MCF 10A (cell line): ENCODE measurements around the gene LNPEP. TPM values are rescaled to one million over a fixed set of nuclear protein-coding genes. Genes with fewer than 3 reads are reported as not detected.

Source experiments
- BruUV-seq: library from RNA; stranded (reverse); fragments of 400-500 nt; replicated peaks from 2 replicates; lab custom pipeline; 2021; lab: Mats Ljungman, UMichigan
- CTCF ChIA-PET: fragments of 300-600 bp; sonication (Branson Sonifier 250); formaldehyde crosslinking; extraction: SDS; loops from one replicate; lab custom pipeline; 2021; ENCODE audit warnings: antibody characterized with exemption, inconsistent platforms; lab: Yijun Ruan, JAX
- POLR2A ChIA-PET: fragments of 300-600, 350-650 bp; sonication (Branson Sonifier 250); formaldehyde crosslinking; extraction: SDS; loops from one replicate; lab custom pipeline; 2020; ENCODE audit warnings: antibody characterized with exemption, inconsistent platforms; lab: Yijun Ruan, JAX
- DNase-seq: peaks from one replicate; pipeline ENCODE4 v3.0.0-alpha.2; 2018; ENCODE audit not compliant: unreplicated experiment
- H3K27ac Mint-ChIP-seq: one replicate; pipeline ENCODE4 v1.8.0; 2022; ENCODE audit warnings: mild to moderate bottlenecking, low read depth, mixed read lengths; ENCODE audit not compliant: unreplicated experiment
- H3K27me3 Mint-ChIP-seq: one replicate; pipeline ENCODE4 v1.8.0; 2022; ENCODE audit warnings: mixed read lengths; ENCODE audit not compliant: insufficient read depth, unreplicated experiment
- H3K36me3 Mint-ChIP-seq: one replicate; pipeline ENCODE4 v1.8.0; 2022; ENCODE audit warnings: mild to moderate bottlenecking, moderate library complexity, mixed read lengths; ENCODE audit not compliant: insufficient read depth, unreplicated experiment
- H3K4me1 Mint-ChIP-seq: one replicate; pipeline ENCODE4 v1.8.0; 2022; ENCODE audit warnings: mixed read lengths; ENCODE audit not compliant: insufficient read depth, unreplicated experiment
- H3K4me3 Mint-ChIP-seq: one replicate; pipeline ENCODE4 v1.8.0; 2022; ENCODE audit warnings: mild to moderate bottlenecking, moderate library complexity, mixed read lengths; ENCODE audit not compliant: unreplicated experiment
- H3K9me3 Mint-ChIP-seq: one replicate; pipeline ENCODE4 v1.8.0; 2022; ENCODE audit warnings: mixed read lengths; ENCODE audit not compliant: unreplicated experiment
- intact Hi-C: fragments of 100-400 bp; cut with micrococcal nuclease; formaldehyde crosslinking; loops from 2 replicates; pipeline ENCODE4 v1.14.1; 2022
- total RNA-seq: library from RNA; stranded (reverse); gene quantifications from 2 replicates; pipeline ENCODE4 v1.2.3, GENCODE V29; 2022
- TF ChIP-seq, protein P1 (sequence below): fragments of 200-600 bp; IDR thresholded peaks from one replicate; pipeline ENCODE4 v1.8.0; 2022; ENCODE audit warnings: antibody characterized with exemption, mild to moderate bottlenecking; ENCODE audit not compliant: unreplicated experiment

LNPEP gene
- total RNA-seq, 1 experiment from 2014 or later, result 26.4 TPM

DNA sequence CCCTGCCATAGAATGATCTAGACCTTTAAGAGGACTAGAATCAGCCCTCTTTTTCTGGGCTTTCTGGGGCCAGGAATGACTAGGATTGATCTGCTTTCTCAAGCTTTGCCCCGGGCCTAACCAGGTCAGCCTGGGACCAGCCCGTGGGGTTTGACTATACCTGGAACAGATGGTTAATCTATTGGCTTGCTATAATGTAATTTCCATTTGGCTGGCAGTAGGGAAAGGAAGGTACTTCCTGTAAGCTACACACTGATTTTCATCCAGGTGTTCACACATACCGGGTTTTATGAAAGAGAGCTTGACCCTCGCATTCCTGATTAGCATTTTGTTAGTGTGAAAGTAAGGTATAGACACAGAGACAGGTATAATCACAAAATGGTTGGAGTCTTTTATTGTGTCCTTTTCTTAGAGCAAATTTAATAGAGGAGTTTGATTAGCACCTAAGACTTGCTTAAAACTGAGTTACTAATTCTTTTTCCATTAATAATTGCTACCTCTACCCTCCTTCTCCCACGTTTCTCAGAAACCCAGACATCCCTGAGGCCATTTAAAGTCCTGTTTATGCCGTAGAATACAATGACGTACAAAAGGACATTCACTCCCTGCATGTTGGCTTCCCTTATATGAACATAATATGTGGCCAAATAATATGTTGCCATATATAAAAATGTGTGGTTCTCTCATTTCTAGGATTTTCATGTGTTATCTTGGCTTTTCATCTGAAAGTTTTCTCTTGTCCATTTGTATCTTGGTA is 17.3 kb downstream of the LNPEP start:
- H3K4me1 Mint-ChIP-seq, result peaks cover 23% of the 10 kb centered on the region
- peak overlapping the region; percentile 82 for H3K27ac Mint-ChIP-seq
- peaks cover 6% of the 10 kb centered on the region for H3K36me3 Mint-ChIP-seq
- no peaks in the 10 kb centered on the region for H3K27me3 Mint-ChIP-seq
- BruUV-seq, result no TSS peak
- H3K9me3 Mint-ChIP-seq, result no peaks in the 10 kb centered on the region
- ChIA-PET CTCF (interaction anchor here (0.7 to 0.8 kb wide), 2 partner anchors 12 to 37 kb away, joined by 3 to 4 read pairs; no protein-coding TSS in a partner anchor), POLR2A (interaction anchor here (0.9 to 1.8 kb wide), 4 partner anchors 13 to 19 kb away, joined by 3 to 10 read pairs (median 4); partner anchors contain the start of gene LNPEP)
- no peak for DNase-seq
- intact Hi-C loops, result no loop called here
- TF ChIP-seq, protein P1, sequence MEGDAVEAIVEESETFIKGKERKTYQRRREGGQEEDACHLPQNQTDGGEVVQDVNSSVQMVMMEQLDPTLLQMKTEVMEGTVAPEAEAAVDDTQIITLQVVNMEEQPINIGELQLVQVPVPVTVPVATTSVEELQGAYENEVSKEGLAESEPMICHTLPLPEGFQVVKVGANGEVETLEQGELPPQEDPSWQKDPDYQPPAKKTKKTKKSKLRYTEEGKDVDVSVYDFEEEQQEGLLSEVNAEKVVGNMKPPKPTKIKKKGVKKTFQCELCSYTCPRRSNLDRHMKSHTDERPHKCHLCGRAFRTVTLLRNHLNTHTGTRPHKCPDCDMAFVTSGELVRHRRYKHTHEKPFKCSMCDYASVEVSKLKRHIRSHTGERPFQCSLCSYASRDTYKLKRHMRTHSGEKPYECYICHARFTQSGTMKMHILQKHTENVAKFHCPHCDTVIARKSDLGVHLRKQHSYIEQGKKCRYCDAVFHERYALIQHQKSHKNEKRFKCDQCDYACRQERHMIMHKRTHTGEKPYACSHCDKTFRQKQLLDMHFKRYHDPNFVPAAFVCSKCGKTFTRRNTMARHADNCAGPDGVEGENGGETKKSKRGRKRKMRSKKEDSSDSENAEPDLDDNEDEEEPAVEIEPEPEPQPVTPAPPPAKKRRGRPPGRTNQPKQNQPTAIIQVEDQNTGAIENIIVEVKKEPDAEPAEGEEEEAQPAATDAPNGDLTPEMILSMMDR, result no peak
- no peak overlapping the region for H3K4me3 Mint-ChIP-seq

DNA sequence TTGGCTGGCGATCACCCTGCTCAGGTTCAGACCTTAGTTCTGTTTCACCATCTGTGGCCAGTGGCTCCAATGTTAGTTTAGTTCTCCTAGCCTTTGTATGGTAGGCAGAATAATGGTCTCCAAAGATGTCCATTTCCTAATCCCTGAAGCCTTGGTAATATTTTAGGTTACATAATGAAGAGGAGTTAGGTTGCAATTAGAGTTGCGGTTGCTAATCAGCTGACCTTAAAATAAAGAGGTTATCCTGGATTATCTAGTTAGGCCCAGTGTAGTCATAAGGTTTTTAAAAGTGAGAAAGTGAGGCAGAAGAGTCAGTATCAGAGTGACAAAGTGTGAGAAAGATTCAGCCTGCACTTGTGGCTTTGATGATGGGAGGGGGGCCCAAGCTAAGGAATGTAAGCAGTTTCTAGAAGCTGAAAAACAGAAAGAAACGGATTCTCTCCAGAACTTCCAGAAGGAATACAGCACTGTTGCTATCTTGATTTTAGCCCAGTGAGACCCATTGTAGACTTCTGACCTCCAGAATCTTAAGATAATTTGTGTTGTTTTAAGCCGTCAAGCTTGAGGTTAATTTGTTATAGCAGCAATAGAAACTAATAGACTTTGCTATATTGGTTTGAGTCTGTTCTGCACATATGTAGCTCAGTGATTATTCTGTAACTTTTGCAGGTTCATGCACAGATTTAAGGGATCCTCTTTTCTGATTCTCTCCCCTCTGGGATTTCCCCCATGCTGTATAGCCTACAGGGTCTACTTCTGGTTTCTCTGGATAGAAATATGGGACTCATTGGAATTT is 21.6 kb downstream of the LNPEP start:
- no peak for DNase-seq
- Mint-ChIP-seq H3K27me3 (no peaks in the 10 kb centered on the region), H3K36me3 (no peaks in the 10 kb centered on the region), H3K9me3 (no peaks in the 10 kb centered on the region), H3K4me3 (no peak overlapping the region), H3K4me1 (peaks cover 23% of the 10 kb centered on the region), H3K27ac (peak overlapping the region; percentile 12)
- ChIA-PET CTCF (interaction anchor here (0.5 to 0.7 kb wide), 3 partner anchors 38 to 255 kb away, joined by 3 read pairs; no protein-coding TSS in a partner anchor), POLR2A (interaction anchor here (1.1 kb wide), 1 partner anchor 21 kb away, joined by 3 read pairs; the partner anchor contains the start of gene LNPEP)
- intact Hi-C loops, result no loop called here
- no TSS peak for BruUV-seq
- TF ChIP-seq, protein P1, result no peak

DNA sequence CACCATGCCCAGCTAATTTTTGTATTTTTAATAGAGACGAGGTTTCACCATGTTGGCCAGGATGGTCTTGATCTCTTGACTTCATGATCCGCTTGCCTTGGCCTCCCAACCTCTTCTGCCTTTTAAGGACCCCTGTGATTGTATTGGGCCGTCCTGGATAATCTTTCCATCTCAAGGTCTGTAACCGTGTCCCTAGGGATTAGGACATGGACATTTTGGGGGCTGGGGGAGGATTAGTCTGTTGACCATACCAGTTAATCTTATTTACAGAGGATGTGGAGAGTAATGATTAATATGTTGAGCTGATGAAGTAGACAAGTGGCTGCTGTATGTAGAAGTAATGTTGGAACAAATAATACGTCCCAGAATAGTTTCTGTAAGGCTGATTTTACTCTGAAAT is 23.1 kb downstream of the LNPEP start:
- TF ChIP-seq, protein P1, result no peak
- H3K9me3 Mint-ChIP-seq, result no peaks in the 10 kb centered on the region
- CTCF ChIA-PET, result interaction anchor here (1.4 kb wide), 1 partner anchor 183 kb away, joined by 7 read pairs; the partner anchor contains the start of gene LIX1
- H3K27ac Mint-ChIP-seq, result no peak overlapping the region
- H3K4me3 Mint-ChIP-seq, result no peak overlapping the region
- intact Hi-C loops, result no loop called here
- no peaks in the 10 kb centered on the region for H3K27me3 Mint-ChIP-seq
- H3K36me3 Mint-ChIP-seq, result no peaks in the 10 kb centered on the region
- POLR2A ChIA-PET, result interaction anchor here (0.7 to 1.8 kb wide), 2 partner anchors 23 to 28 kb away, joined by 3 to 8 read pairs; partner anchors contain the start of gene LNPEP
- DNase-seq, result no peak
- peaks cover 17% of the 10 kb centered on the region for H3K4me1 Mint-ChIP-seq
- BruUV-seq, result no TSS peak
